ENCODE results near the gene NHEJ1. TPM values are rescaled to one million over a fixed set of nuclear protein-coding genes. Genes with fewer than 3 reads are reported as not detected.

Gene NHEJ1
- total RNA-seq, 1 donor, result 23.8 TPM

DNA sequence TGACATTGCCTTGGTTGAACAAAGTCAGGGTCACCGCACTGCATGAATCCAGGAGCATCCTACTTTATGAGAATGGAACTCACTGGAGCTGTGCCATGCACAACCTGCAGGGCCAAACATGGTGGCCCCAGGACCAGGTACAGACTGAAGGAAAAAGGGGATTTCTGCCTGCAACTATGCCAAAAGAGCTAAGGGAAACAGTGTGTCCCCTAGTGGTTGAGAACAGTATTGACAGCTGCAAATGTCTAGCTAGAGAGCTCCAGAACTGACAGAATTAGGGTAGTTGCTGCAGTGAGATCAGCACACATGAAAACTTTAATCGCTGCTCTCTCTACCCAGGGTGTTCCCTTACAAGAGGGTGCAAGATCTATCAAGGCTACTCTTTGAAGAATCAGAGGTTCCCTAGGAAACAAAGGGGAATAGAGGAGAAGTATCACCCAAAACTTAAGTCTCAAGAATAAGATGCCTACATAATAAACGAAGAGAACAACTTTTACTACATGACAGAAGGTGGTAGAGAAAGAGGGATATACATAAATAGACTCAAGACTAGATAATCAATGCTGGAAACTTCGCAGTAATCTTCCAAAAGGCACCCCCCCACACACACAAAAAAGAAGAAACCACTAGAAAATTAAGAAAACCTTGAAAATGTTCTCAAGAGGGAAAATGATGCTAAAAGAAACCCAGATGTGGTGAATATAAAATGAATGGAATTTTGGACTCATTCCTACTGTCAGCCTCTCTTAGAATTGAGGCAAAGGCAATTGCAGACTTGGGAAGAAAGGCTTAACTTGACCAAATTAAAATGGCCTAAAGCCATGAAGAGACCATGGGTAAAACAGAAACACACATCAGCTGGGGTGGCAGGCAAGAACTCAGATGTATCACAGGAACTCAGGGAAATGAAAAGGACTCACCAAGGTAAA is 56.2 kb downstream of the NHEJ1 start:
- peak; percentile 38 for DNase-seq (ENCODE audit: low read depth)
- TF ChIP-seq, protein P1, sequence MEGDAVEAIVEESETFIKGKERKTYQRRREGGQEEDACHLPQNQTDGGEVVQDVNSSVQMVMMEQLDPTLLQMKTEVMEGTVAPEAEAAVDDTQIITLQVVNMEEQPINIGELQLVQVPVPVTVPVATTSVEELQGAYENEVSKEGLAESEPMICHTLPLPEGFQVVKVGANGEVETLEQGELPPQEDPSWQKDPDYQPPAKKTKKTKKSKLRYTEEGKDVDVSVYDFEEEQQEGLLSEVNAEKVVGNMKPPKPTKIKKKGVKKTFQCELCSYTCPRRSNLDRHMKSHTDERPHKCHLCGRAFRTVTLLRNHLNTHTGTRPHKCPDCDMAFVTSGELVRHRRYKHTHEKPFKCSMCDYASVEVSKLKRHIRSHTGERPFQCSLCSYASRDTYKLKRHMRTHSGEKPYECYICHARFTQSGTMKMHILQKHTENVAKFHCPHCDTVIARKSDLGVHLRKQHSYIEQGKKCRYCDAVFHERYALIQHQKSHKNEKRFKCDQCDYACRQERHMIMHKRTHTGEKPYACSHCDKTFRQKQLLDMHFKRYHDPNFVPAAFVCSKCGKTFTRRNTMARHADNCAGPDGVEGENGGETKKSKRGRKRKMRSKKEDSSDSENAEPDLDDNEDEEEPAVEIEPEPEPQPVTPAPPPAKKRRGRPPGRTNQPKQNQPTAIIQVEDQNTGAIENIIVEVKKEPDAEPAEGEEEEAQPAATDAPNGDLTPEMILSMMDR (IDR thresholded peaks at IDR 0.05; ENCODE audit: insufficient read depth, low read length), result peak; percentile 87
- no peak overlapping the region for H3K4me3 ChIP-seq (ENCODE audit: low read depth, low read length)

DNA sequence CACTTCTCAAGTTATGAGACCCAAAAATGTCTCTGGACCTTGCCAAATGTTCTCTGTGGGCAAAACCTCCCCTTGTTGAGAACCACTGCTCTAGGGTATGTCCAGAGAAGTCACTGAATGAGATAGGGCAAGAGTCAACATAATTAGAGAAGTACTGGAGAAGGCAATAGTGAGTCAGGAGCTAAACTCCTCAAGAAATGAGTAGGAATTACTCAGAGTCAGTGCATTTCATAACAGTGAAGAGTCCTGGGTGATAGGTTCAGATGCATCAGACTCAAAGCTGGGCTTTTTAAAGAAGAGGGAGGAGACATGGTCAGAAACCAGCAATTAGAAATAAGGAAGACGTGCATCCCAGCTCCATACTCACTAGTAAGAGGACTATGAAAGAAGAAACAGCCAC is 61.3 kb downstream of the NHEJ1 start:
- TF ChIP-seq, protein P1 (IDR thresholded peaks at IDR 0.05; ENCODE audit: insufficient read depth, low read length), result no peak
- peak; percentile 19 for DNase-seq (ENCODE audit: low read depth)
- H3K4me3 ChIP-seq (ENCODE audit: low read depth, low read length), result no peak overlapping the region

DNA sequence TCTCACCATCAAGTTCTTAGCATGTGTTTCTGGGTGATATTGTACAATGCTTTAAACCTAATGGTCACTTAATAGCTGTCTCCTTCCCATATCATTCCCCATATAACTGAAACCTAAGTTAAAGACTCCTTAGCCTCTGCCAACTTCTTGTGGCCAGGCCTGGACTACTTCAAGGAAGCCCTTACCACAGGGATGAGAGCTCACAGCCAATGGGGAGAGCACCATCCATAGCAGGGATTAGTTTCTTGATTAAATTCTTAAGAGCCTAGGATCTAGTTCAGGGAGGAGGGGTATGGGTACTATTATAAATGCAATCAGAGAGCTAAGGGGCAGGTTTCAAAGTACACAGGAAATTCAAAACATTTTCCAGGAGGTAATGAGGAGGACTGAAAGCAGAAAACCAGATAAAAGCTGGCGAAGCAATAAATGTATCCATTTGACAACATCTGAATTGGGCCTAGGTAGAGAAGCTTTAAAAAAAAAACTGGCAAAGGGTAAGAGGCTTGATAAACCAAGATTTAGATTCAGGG is 65.1 kb downstream of the NHEJ1 start:
- TF ChIP-seq, protein P1 (IDR thresholded peaks at IDR 0.05; ENCODE audit: insufficient read depth, low read length), result no peak
- H3K4me3 ChIP-seq (ENCODE audit: low read depth, low read length), result no peak overlapping the region
- DNase-seq (ENCODE audit: low read depth), result peak; percentile 25

DNA sequence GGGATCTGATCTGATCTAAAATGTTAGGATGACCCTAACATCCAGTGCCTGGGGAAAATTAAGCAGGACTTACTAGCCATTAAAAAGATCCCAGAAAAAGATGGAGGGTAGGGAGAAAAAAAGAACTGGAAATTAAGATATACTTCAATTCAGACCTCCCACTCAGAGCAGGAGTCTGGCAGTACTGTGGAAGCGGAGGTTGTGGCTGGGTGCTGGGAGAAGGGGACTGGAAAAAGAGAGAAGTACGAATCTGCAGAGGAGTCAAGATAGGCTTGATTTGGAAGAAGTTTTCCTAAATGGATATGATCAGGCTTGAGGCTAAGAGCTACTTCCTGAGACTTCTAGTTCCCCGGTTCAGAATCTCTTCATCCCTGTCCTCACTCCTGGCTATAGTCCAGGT is 66.4 kb downstream of the NHEJ1 start:
- TF ChIP-seq, protein P1 (IDR thresholded peaks at IDR 0.05; ENCODE audit: insufficient read depth, low read length), result no peak
- no peak for DNase-seq (ENCODE audit: low read depth)
- H3K4me3 ChIP-seq (ENCODE audit: low read depth, low read length), result no peak overlapping the region

DNA sequence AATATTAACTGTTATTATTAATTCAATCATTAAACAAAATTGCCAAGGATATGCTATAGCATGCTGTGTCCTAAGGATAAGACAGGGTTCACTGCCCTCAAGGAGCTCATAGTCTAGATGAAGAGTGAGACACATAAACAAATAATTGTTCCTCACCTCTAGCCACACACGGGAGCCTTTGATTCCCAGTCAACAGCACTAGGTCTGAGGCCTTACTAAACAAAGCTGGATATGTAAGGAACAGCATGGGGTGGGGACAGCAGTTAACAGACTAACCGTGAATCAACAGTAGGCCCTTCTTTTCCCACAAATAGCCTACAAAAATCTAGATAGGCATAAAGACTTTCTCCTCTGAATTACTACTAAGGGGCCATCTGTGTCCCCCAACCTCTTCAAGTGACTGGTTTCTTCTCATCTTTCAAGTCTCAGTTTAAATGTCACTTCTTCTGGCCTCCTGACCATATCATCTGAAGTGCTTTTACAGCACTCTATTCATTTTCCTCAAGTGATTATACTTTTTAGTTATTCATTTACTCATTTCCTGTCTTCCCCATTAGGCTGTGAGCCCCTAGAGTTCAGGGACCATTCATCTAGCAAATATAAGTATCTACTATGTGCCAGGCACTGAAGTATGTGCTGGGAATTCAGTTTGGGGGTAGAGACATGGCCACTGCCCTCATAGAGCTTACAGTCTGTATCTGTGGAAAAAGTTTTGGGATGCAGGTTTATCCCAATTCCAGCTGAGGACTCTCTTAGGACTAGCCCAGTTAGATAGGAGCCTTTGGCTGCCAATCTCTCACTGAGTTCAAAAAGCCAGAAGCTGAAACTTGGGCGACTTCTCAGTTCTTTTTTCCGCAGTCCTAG is 69.9 kb downstream of the NHEJ1 start:
- no peak overlapping the region for H3K4me3 ChIP-seq (ENCODE audit: low read depth, low read length)
- TF ChIP-seq, protein P1 (IDR thresholded peaks at IDR 0.05; ENCODE audit: insufficient read depth, low read length), result no peak
- DNase-seq (ENCODE audit: low read depth), result no peak

DNA sequence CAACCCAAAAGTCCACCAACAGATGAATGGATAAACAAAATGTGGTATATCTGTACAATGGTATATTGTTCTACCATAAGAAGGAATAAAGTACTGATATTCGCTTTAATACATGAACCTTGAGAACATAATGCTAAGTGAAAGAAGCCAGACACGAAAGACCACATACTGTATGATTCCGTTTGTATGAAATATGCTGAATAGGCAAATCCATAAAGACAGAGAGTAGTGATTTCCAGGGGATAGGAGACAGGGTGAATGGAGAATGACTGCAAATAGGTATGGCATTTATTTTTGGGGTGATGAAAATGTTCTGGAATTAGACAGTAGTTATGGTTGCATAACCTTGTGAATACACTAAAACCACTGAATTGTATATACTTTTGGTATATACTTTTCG is 71.3 kb downstream of the NHEJ1 start:
- H3K4me3 ChIP-seq (ENCODE audit: low read depth, low read length), result no peak overlapping the region
- no peak for DNase-seq (ENCODE audit: low read depth)
- TF ChIP-seq, protein P1 (IDR thresholded peaks at IDR 0.05; ENCODE audit: insufficient read depth, low read length), result no peak
